Kidney epithelial cell (primary cell): ENCODE measurements around the gene SNCAIP. TPM values are rescaled to one million over a fixed set of nuclear protein-coding genes. Genes with fewer than 3 reads are reported as not detected.

Source experiments
- DNase-seq: peaks from one replicate; pipeline ENCODE4 v3.0.0-alpha.2; 2010; ENCODE audit warnings: low read depth
- H3K27me3 ChIP-seq: 2 replicates; pipeline ENCODE4 v1.6.0; 2011; ENCODE audit warnings: low read length; ENCODE audit not compliant: control insufficient read depth, insufficient read depth
- H3K36me3 ChIP-seq: 2 replicates; pipeline ENCODE4 v1.5.1; 2011; ENCODE audit warnings: low read length; ENCODE audit not compliant: control insufficient read depth, insufficient read depth
- H3K4me3 ChIP-seq: 2 replicates; pipeline ENCODE4 v1.5.1; 2011; ENCODE audit warnings: low read depth, mild to moderate bottlenecking, control low read depth, low read length
- total RNA-seq: library from RNA; depleted of rRNA; stranded (reverse); fragments of >200 nt; gene quantifications from 2 replicates; pipeline ENCODE4 v1.2.3, GENCODE V29; 2015
- TF ChIP-seq, protein P1 (sequence below): IDR thresholded peaks from 2 replicates; pipeline ENCODE4 v1.5.1; 2011; ENCODE audit warnings: mild to moderate bottlenecking, moderate library complexity, low read length, control low read depth, inconsistent platforms; ENCODE audit not compliant: insufficient read depth, poor library complexity, severe bottlenecking

Gene SNCAIP
- total RNA-seq, 1 donor from 2014 or later: 3.1 TPM

DNA sequence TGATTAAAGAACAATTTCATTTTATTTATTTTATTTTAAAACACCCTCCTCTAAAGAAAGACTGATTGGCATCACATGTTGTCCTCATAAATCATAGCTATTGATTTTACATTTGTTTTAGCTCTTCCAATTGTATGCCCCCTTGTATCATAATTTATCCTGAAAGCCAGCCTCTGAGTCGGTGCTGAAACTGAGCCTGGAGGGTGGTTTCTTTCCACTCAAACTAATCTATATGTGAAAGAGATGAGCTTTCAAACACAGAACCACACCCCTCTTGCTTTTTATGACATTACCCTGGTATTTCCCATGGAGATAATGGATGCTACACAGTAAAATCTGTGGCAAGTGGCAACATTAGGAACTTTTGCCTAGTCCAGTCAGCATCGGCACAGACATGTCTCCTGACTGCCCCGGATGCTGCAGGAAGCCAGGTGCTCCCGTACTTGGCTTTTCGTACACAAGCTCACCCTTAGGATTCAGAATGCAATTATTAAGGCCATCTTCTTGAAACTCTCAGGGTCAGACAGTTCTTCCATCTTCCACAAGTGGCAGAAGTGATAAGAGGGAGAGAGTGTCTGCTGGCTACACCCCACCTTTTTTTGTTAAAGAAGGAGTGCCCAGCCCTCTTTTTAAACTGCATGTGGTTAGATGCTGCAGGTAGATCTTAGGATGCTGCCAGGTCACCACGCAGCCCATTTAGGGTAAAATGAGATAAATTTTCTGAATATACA lies 91.1 kb downstream of the SNCAIP start:
- DNase-seq: no peak
- Histone ChIP-seq H3K36me3 (no peaks in the 10 kb centered on the region), H3K27me3 (no peaks in the 10 kb centered on the region), H3K4me3 (no peak overlapping the region)
- TF ChIP-seq, protein P1, sequence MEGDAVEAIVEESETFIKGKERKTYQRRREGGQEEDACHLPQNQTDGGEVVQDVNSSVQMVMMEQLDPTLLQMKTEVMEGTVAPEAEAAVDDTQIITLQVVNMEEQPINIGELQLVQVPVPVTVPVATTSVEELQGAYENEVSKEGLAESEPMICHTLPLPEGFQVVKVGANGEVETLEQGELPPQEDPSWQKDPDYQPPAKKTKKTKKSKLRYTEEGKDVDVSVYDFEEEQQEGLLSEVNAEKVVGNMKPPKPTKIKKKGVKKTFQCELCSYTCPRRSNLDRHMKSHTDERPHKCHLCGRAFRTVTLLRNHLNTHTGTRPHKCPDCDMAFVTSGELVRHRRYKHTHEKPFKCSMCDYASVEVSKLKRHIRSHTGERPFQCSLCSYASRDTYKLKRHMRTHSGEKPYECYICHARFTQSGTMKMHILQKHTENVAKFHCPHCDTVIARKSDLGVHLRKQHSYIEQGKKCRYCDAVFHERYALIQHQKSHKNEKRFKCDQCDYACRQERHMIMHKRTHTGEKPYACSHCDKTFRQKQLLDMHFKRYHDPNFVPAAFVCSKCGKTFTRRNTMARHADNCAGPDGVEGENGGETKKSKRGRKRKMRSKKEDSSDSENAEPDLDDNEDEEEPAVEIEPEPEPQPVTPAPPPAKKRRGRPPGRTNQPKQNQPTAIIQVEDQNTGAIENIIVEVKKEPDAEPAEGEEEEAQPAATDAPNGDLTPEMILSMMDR: no peak

DNA sequence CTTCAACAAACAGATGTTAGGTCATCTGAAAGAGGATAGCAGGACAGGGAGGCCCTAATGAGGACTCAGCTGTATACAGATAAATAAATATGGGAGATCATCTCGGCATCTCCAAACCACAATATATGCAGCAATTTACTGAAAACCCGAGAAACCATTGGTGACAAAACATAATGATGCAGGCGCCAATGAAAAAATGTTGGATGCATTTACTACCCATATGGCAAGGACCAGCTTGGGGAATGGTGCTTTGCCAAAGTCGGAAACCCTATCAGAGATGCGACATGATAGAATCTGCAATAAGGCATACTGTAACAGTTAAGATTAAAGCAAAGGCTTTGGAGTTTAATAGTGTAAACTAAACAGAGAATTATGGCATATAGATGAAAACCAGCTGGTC lies 92.0 kb downstream of the SNCAIP start:
- no peaks in the 10 kb centered on the region for H3K36me3 ChIP-seq
- H3K27me3 ChIP-seq: no peaks in the 10 kb centered on the region
- H3K4me3 ChIP-seq: no peak overlapping the region
- DNase-seq: no peak
- TF ChIP-seq, protein P1: no peak

DNA sequence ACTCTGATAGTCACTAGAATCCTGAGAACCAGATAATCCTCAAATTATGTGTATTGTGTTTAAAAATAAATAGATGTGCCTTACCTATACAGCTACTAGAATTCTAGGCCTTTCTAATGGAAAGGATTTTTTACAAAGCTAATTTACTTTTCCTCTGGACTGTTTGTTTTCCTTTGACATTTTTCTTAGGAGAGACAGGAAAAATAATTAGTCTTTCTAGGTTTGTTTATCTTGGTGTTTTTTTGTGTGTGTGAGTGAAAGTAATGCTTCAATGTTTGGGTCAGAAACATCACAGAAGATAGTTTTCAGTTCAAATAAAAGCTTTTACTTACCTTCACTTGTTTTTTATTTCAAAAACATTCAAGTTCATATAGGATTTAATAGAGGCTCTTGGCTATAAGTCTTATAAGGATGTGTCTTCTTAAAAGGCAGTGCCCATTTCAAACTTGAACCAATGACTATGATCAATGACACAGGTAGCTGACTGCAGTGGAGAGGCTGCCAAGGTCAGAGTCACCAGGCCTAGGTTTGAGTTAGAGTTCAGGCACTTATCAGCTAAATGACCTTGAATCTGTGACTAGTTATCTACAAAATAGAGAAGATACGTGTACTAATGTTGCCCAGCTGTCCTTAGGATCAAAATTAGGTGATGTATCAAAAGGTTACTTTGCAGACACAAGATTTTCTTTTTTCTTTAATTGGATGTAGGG lies 92.8 kb downstream of the SNCAIP start:
- no peak for DNase-seq
- Histone ChIP-seq H3K36me3 (no peaks in the 10 kb centered on the region), H3K27me3 (no peaks in the 10 kb centered on the region), H3K4me3 (no peak overlapping the region)
- TF ChIP-seq, protein P1: no peak

DNA sequence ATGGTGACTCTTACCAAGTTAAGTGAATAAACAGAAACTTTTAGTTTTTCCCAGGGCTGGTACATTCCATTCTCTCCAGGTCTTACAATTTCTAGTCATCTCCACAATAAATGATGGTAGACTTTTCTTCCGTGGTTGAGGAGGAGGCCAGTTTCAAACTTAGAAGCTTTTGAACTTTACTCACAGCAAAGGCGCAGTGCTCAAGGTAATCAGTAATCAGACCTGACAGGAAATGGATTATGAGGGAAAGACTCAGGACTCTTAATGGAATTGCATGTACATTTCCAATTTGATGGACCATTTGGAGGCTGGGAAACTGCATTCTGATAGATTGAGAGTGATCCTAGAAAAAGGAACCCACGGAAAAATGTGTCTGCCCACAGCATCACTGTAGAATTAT lies 93.7 kb downstream of the SNCAIP start:
- Histone ChIP-seq H3K4me3 (no peak overlapping the region), H3K36me3 (no peaks in the 10 kb centered on the region), H3K27me3 (no peaks in the 10 kb centered on the region)
- TF ChIP-seq, protein P1: no peak
- DNase-seq: no peak

DNA sequence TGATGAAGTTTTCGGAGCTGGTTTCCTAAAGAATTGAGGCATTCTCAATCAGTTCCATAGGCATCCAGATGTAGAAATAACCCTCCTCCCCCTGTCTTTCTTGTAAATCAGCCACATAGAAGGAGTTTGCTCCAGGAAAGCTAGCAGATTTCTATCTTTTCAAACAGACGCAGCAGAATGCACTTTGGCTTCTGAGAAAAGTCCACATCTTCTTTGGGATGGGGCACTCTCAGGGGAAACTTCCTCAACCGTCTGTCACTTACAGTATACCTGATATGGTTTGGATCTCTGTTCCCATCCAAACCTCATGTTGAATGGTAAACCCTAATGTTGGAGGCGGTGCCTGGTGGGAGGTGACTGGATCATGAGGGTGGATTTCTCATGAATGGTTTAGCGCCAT lies 94.1 kb downstream of the SNCAIP start:
- Histone ChIP-seq H3K4me3 (no peak overlapping the region), H3K27me3 (no peaks in the 10 kb centered on the region), H3K36me3 (no peaks in the 10 kb centered on the region)
- TF ChIP-seq, protein P1: no peak
- DNase-seq: no peak
